ENCODE results near the gene ATG9A.

ATG9A gene

GRCh38 chr2:219254590-219255201 lies 25.3 kb upstream of the ATG9A start:
- H3K9ac ChIP-seq (ENCODE audit: low read length): peak overlapping the region; percentile 52
- H3K4me1 ChIP-seq (ENCODE audit: low read length): peaks cover 21% of the 10 kb centered on the region
- TF ChIP-seq EZH2phosphoT487 (IDR thresholded peaks at IDR 0.05; ENCODE audit: low read depth): no peak
- no peak for TF ChIP-seq CTCF (IDR thresholded peaks at IDR 0.05; ENCODE audit: low read depth, low read length)

GRCh38 chr2:219253753-219254589 lies 24.5 kb upstream of the ATG9A start, which contains the start of gene TUBA4A:
Gene TUBA4A (minus strand): TSS chr2:219253918. CDS start chr2:219253858, 60 bp downstream.
- Histone ChIP-seq H3K4me3 (ENCODE audit: low read length) (peak within 1 kb of the TSS; percentile 96), H2AFZ (ENCODE audit: low read depth, low read length) (peak within 1 kb of the TSS; percentile 70; the same call in 1 of the 2 replicates)

More at GRCh38 chr2:219254590-219255201, 25.3 kb upstream of the ATG9A start:
- Histone ChIP-seq H3K36me3 (replicated peaks; ENCODE audit: low read depth, low read length) (peaks cover 16% of the 10 kb centered on the region), H3K4me3 (ENCODE audit: low read length) (peak overlapping the region; percentile 96), H3K9me3 (ENCODE audit: insufficient read depth, low read length) (no peaks in the 10 kb centered on the region), H2AFZ (ENCODE audit: low read depth, low read length) (peak overlapping the region; percentile 70; the same call in 1 of the 2 replicates), H3K27me3 (ENCODE audit: low read depth, low read length) (no peaks in the 10 kb centered on the region; the same call in 1 of the 2 replicates), H4K20me1 (ENCODE audit: insufficient read depth, low read length) (no peaks in the 10 kb centered on the region), H3K4me2 (ENCODE audit: low read length) (peak overlapping the region; percentile 77), H3K79me2 (ENCODE audit: low read length) (peaks cover 26% of the 10 kb centered on the region), H3K27ac (ENCODE audit: low read length) (no peak overlapping the region)

GRCh38 chr2:219252900-219253752 lies 23.7 kb upstream of the ATG9A start, which contains the start of gene TUBA4B:
Gene TUBA4B (plus strand): TSS chr2:219253243. CDS start chr2:219253408, 165 bp downstream.
- Histone ChIP-seq H3K9me3 (ENCODE audit: insufficient read depth, low read length) (no peaks in the 10 kb centered on the region), H3K9ac (ENCODE audit: low read length) (peak within 1 kb of the TSS; percentile 94), H3K79me2 (ENCODE audit: low read length) (peaks cover 26% of the 10 kb centered on the region), H3K4me3 (ENCODE audit: low read length) (peak within 1 kb of the TSS; percentile 96), H2AFZ (ENCODE audit: low read depth, low read length) (peak within 1 kb of the TSS; percentile 70; the same call in 1 of the 2 replicates), H3K27ac (ENCODE audit: low read length) (peak within 1 kb of the TSS; percentile 46), H4K20me1 (ENCODE audit: insufficient read depth, low read length) (no peaks in the 10 kb centered on the region), H3K27me3 (ENCODE audit: low read depth, low read length) (no peaks in the 10 kb centered on the region; the same call in 1 of the 2 replicates), H3K4me2 (ENCODE audit: low read length) (peak within 1 kb of the TSS; percentile 77), H3K4me1 (ENCODE audit: low read length) (peaks cover 35% of the 10 kb centered on the region), H3K36me3 (replicated peaks; ENCODE audit: low read depth, low read length) (peaks cover 18% of the 10 kb centered on the region)
- TF ChIP-seq EZH2phosphoT487 (IDR thresholded peaks at IDR 0.05; ENCODE audit: low read depth): no peak
- TF ChIP-seq CTCF (IDR thresholded peaks at IDR 0.05; ENCODE audit: low read depth, low read length): no peak

More at GRCh38 chr2:219253753-219254589, 24.5 kb upstream of the ATG9A start, which contains the start of gene TUBA4A:
- no peaks in the 10 kb centered on the region for H3K9me3 ChIP-seq (ENCODE audit: insufficient read depth, low read length)
- H3K27ac ChIP-seq (ENCODE audit: low read length): peak within 1 kb of the TSS; percentile 46
- H4K20me1 ChIP-seq (ENCODE audit: insufficient read depth, low read length): no peaks in the 10 kb centered on the region
- H3K4me1 ChIP-seq (ENCODE audit: low read length): peaks cover 28% of the 10 kb centered on the region
- H3K36me3 ChIP-seq (replicated peaks; ENCODE audit: low read depth, low read length): peaks cover 16% of the 10 kb centered on the region
- peak within 1 kb of the TSS; percentile 94 for H3K9ac ChIP-seq (ENCODE audit: low read length)
- H3K27me3 ChIP-seq (ENCODE audit: low read depth, low read length): no peaks in the 10 kb centered on the region; the same call in 1 of the 2 replicates
- TF ChIP-seq EZH2phosphoT487 (IDR thresholded peaks at IDR 0.05; ENCODE audit: low read depth) (no peak), CTCF (IDR thresholded peaks at IDR 0.05; ENCODE audit: low read depth, low read length) (no peak)
- H3K4me2 ChIP-seq (ENCODE audit: low read length): peak within 1 kb of the TSS; percentile 77
- H3K79me2 ChIP-seq (ENCODE audit: low read length): peaks cover 26% of the 10 kb centered on the region
